Uterus (tissue), 4 donors: Measurements from ENCODE around the gene CABP2. TPM values are rescaled to one million over a fixed set of nuclear protein-coding genes. Genes with fewer than 3 reads are reported as not detected.
"Not testable (repeated sequence)": the region's sequence is repeated elsewhere in the genome, so short reads cannot be mapped to it uniquely, and the experiment has no call there.

Experiments
- DNase-seq, 2 donors: peaks; one replicate each; pipeline ENCODE4 v3.0.0-alpha.2; 2019 to 2020
- H3K27ac ChIP-seq, 2 donors: fragments of 200-600 bp; sonication (generic); 1 replicate in 1 of 2; 2 replicates in 1 of 2; pipeline ENCODE4 v1.5.1; 2016 to 2018
- H3K27me3 ChIP-seq, 2 donors: fragments of 200-600 bp; sonication (generic); one replicate each; pipeline ENCODE4 v1.5.1; 2018 to 2019; ENCODE audit warnings: control low read depth in 1 of 2
- H3K36me3 ChIP-seq, 2 donors: fragments of 200-600 bp; sonication (generic); one replicate each; pipeline ENCODE4 v1.5.1; 2019; ENCODE audit warnings: control low read depth in 1 of 2
- H3K4me1 ChIP-seq, 2 donors: fragments of 200-600 bp; sonication (generic); one replicate each; pipeline ENCODE4 v1.5.1; 2018 to 2019; ENCODE audit warnings: control low read depth in 1 of 2
- H3K4me3 ChIP-seq, 2 donors: fragments of 200-600 bp; sonication (generic); 1 replicate in 1 of 2; 2 replicates in 1 of 2; pipeline ENCODE4 v1.5.1; 2018 to 2019; ENCODE audit warnings: mild to moderate bottlenecking in 1 of 2
- H3K9me3 ChIP-seq, 2 donors: fragments of 200-600 bp; sonication (generic); one replicate each; pipeline ENCODE4 v1.5.1; 2019; ENCODE audit warnings: control low read depth in 1 of 2
- CTCF ChIP-seq, 4 experiments: fragments of 200-600 bp in 2 of 4; fragments of 450-650 bp in 2 of 4; sonication (generic) in 2 of 4; IDR thresholded peaks; one replicate each; pipeline ENCODE4 v1.5.1; 2016 to 2019; ENCODE audit warnings: antibody characterized with exemption in 4 of 4, mild to moderate bottlenecking in 2 of 4, moderate library complexity in 1 of 4
- POLR2A ChIP-seq, 2 donors: fragments of 450-650 bp; IDR thresholded peaks; one replicate each; pipeline ENCODE4 v1.6.1; 2016; ENCODE audit warnings: antibody characterized with exemption in 2 of 2, mild to moderate bottlenecking in 1 of 2, moderate library complexity in 1 of 2
- intact Hi-C: fragments of 100-400 bp; cut with DNase I; formaldehyde crosslinking; loops from one replicate; pipeline ENCODE4 v1.15.1; 2023; ENCODE audit warnings: low total_unique reads
- total RNA-seq, 4 donors: library from RNA; depleted of rRNA in 3 of 4; stranded (reverse); fragments of >200 nt in 3 of 4; gene quantifications; one replicate each; pipeline versions ENCODE4 v1.1.0 to v1.2.4, GENCODE V29; 2014 to 2023
- donor health status: DM: yes; HTN: yes; CAD: no.

The CABP2 gene
- total RNA-seq, 4 donors from 2014 or later, result not detected

DNA sequence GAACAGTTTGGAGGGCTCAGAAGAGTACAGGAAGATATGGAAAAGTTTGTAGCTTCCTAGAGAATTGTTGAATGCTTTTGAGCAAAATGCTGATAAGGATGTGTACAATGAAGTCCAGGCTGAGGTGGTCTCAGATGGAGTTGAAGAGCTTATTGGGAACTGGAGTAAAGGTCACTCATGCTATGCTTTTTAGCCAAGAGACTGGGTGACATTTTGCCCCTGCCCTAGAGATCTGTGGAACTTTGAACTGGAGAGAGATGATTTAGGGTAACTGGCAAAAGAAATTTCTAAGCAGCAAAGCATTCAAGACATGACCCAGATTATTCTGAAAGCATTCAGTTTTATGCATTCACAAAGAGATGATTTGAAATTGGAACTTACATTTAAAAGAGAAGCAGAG is 27.9 kb upstream of the CABP2 start:
- H3K27ac ChIP-seq, result no peak overlapping the region
- no peaks in the 10 kb centered on the region for H3K4me1 ChIP-seq
- TF ChIP-seq POLR2A (IDR thresholded peaks at IDR 0.05), result no peak
- no peak for DNase-seq
- H3K27me3 ChIP-seq, result no peaks in the 10 kb centered on the region
- intact Hi-C loops, result no loop called here
- H3K9me3 ChIP-seq, result no peaks in the 10 kb centered on the region
- no peak overlapping the region for H3K4me3 ChIP-seq
- no peaks in the 10 kb centered on the region for H3K36me3 ChIP-seq

DNA sequence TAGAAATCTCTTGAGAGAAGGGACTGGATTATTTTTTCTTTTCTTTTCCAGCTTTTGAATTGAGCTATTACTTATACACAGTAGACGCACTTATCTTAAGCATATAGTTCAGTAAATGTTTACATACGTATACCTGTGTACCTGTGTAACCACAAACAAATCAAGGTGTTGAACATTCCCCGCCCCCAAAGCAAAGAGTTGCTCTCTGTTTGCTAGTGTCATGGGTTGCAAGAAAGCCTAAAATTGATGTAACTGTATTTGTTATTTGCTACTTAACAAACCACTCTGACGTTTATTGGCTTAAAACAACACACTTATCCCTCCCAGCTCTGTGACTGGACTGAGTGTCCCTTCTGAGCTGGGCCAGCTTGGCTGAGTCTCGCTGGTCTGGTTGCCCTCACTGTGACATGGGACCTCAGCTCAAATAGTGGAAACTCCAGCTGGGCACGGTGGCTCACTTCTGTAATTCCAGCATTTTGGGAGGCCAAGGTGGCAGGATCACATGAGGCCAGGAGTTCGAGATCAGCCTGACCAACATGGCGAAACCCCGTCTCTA is 25.4 kb upstream of the CABP2 start:
- Histone ChIP-seq H3K9me3 (no peaks in the 10 kb centered on the region), H3K4me3 (no peak overlapping the region), H3K27me3 (no peaks in the 10 kb centered on the region), H3K36me3 (no peaks in the 10 kb centered on the region), H3K4me1 (no peaks in the 10 kb centered on the region), H3K27ac (no peak overlapping the region)
- intact Hi-C loops, result no loop called here
- no peak for DNase-seq
- TF ChIP-seq CTCF (IDR thresholded peaks at IDR 0.05), result no peak
- no peak for TF ChIP-seq POLR2A (IDR thresholded peaks at IDR 0.05)

GRCh38 chr11:67548112-67548511 is 24.9 kb upstream of the CABP2 start:
- H3K27ac ChIP-seq, DNase-seq, intact Hi-C loops, H3K4me3 ChIP-seq, H3K9me3 ChIP-seq, H3K36me3 ChIP-seq, H3K27me3 ChIP-seq, H3K4me1 ChIP-seq: not testable (repeated sequence)

- Histone ChIP-seq H3K36me3 (no peaks in the 10 kb centered on the region), H3K27me3 (no peaks in the 10 kb centered on the region), H3K4me1 (no peaks in the 10 kb centered on the region), H3K27ac (no peak overlapping the region), H3K9me3 (no peaks in the 10 kb centered on the region), H3K4me3 (no peak overlapping the region)
- DNase-seq, result no peak
- TF ChIP-seq POLR2A (IDR thresholded peaks at IDR 0.05), result no peak
- no peak for TF ChIP-seq CTCF (IDR thresholded peaks at IDR 0.05)
- intact Hi-C loops, result no loop called here
Measured at GRCh38 chr11:67545280-67545679, 22.0 kb upstream of the CABP2 start.

DNA sequence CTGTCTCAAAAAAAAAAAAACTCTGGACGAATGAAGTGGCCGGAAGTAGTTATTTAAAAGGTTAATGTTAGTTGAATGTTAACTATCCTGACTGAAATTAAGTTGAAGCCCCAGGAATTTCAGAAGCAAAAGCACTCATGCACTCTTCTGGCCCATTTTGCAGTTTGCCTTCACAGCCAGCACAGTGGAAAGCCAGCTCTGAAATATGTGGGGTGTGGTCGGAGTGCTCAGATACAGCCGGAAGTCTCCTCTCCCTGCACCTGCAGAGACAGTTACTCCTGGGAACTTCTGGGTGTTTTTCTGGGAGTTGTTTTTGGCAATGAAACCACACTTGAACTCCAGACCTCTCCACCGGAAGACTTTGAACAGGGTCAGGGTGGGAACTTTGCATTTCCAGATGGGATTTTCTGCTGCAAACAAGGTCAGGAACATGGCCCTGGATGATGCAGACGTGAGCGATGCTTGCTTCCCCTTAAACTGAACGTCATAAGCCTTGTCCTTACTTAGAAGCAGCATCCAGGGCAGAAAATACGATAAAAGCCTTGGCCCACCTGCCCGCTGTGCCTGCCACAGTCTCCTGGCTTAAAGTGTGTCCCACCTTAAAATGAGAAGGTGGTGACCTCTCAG is 21.5 kb upstream of the CABP2 start:
- Histone ChIP-seq H3K36me3 (no peaks in the 10 kb centered on the region), H3K9me3 (no peaks in the 10 kb centered on the region), H3K27ac (no peak overlapping the region), H3K27me3 (no peaks in the 10 kb centered on the region), H3K4me3 (no peak overlapping the region), H3K4me1 (no peaks in the 10 kb centered on the region)
- no peak for DNase-seq
- TF ChIP-seq POLR2A (IDR thresholded peaks at IDR 0.05), result no peak
- no peak for TF ChIP-seq CTCF (IDR thresholded peaks at IDR 0.05)
- intact Hi-C loops, result no loop called here

- H3K9me3 ChIP-seq, result no peaks in the 10 kb centered on the region
- intact Hi-C loops, result no loop called here
- DNase-seq, result no peak
- no peak overlapping the region for H3K27ac ChIP-seq
- no peaks in the 10 kb centered on the region for H3K4me1 ChIP-seq
- H3K4me3 ChIP-seq, result no peak overlapping the region
- H3K27me3 ChIP-seq, result no peaks in the 10 kb centered on the region
- TF ChIP-seq POLR2A (IDR thresholded peaks at IDR 0.05), result no peak
- TF ChIP-seq CTCF (IDR thresholded peaks at IDR 0.05), result no peak
- H3K36me3 ChIP-seq, result no peaks in the 10 kb centered on the region
Measured at GRCh38 chr11:67543585-67543984, 20.3 kb upstream of the CABP2 start.
